Fibroblast of villous mesenchyme (primary cell): ENCODE results near the gene SLC35F4. TPM values are rescaled to one million over a fixed set of nuclear protein-coding genes. Genes with fewer than 3 reads are reported as not detected.

Experiments used
- DNase-seq: peaks from one replicate; pipeline ENCODE4 v3.0.0-alpha.2; 2010; ENCODE audit warnings: low read depth
- H3K4me3 ChIP-seq: 2 replicates; pipeline ENCODE4 v1.5.1; 2011; ENCODE audit warnings: low read depth, mild to moderate bottlenecking, low read length
- total RNA-seq: library from RNA; depleted of rRNA; stranded (reverse); fragments of >200 nt; gene quantifications from 2 replicates; pipeline ENCODE4 v1.2.3, GENCODE V29; 2012
- TF ChIP-seq, protein P1 (sequence below): IDR thresholded peaks from 2 replicates; pipeline ENCODE4 v1.5.1; 2012; ENCODE audit warnings: low read depth, mild to moderate bottlenecking, low read length; ENCODE audit not compliant: insufficient read depth

Gene SLC35F4
- total RNA-seq, 1 donor, result not detected

DNA sequence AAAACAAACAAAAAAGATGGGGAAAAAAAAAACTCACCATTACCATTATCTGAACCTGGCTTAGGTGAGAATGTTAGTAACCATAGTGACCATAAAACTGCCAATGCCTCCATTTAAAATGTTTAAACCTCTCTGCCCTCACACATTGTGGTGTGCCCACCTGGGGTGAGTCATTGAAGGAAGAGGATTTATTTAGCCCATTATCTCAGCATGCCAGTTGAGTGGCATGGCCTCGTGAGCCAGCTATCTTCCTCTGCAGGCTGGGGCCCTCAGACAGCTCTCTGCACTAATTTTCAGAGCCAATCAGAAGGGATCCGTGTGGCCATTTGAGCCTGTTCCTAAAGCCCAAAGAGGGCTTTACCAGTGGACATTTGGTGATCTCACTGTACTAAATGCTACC is 290.4 kb downstream of the SLC35F4 start:
- TF ChIP-seq, protein P1, sequence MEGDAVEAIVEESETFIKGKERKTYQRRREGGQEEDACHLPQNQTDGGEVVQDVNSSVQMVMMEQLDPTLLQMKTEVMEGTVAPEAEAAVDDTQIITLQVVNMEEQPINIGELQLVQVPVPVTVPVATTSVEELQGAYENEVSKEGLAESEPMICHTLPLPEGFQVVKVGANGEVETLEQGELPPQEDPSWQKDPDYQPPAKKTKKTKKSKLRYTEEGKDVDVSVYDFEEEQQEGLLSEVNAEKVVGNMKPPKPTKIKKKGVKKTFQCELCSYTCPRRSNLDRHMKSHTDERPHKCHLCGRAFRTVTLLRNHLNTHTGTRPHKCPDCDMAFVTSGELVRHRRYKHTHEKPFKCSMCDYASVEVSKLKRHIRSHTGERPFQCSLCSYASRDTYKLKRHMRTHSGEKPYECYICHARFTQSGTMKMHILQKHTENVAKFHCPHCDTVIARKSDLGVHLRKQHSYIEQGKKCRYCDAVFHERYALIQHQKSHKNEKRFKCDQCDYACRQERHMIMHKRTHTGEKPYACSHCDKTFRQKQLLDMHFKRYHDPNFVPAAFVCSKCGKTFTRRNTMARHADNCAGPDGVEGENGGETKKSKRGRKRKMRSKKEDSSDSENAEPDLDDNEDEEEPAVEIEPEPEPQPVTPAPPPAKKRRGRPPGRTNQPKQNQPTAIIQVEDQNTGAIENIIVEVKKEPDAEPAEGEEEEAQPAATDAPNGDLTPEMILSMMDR, result no peak
- DNase-seq, result no peak
- no peak overlapping the region for H3K4me3 ChIP-seq

DNA sequence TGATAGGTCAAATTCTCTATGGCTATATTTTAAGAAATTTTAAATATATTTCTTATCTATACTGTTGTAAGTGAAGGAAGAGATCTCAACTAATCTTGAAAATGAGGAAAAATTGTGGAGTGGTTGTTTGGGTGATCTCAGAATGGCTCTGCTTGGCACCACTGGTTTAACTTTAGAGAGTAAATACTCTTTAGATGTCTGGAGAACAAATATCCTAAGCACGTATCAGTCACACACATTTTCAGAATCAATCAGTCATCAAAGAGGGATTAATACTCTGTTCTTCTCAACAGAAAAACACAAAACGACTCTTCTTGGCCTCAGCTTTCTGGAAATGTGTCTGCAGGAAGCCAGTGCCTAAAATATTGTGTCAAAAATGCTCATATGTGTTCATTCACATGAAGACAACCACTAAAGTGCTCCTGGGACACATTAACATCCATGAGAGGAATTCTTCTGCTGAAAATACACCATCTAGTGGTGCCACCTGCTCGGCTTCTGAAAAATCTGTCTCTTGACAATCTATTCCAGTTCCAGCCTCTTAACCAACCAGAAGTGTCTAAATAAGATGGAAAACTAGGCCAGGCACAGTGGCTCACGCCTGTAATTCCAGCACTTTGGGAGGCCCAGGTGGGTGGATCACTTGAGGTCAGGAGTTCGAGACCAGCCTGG is 291.1 kb downstream of the SLC35F4 start:
- no peak overlapping the region for H3K4me3 ChIP-seq
- no peak for DNase-seq
- TF ChIP-seq, protein P1, result no peak

DNA sequence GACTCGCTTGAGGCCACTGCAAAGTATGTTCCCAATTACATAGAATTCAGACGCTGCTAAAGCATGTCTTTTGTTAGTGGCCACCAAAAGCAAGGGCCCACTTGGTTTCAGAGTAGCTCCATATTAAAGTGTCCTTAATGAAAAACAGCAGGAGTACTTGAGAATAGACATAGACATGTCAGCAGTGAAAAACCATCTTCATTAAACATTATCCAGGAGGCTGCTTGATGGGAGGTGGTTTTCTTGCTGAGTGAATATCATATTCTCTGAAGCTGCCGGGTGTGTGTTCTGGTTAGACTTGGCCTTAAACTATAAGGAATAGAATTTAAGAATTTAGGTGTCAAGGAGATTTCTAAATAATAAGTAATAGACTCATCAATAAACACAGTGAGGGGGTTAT is 292.7 kb downstream of the SLC35F4 start:
- TF ChIP-seq, protein P1, result no peak
- no peak for DNase-seq
- no peak overlapping the region for H3K4me3 ChIP-seq

DNA sequence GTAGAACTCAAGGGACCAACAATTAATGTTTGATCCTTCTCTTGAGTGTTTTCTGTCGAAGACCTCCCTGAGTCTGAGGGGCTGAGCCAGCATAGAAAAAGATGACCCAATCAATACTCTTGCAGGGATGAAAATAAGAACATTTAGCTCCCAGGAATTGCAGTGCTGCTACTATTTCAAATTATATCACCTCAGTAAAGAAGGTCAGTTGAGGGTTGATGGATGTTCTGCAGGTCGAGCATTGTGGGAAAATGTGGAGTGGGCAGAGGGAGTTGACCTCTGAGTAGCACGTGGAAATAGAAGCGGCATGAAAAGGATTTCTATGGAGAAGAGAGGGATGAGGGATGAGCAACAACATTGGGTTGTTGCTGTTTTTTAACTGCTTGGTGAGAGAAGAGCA is 297.3 kb downstream of the SLC35F4 start:
- H3K4me3 ChIP-seq, result no peak overlapping the region
- DNase-seq, result no peak
- TF ChIP-seq, protein P1, result no peak

DNA sequence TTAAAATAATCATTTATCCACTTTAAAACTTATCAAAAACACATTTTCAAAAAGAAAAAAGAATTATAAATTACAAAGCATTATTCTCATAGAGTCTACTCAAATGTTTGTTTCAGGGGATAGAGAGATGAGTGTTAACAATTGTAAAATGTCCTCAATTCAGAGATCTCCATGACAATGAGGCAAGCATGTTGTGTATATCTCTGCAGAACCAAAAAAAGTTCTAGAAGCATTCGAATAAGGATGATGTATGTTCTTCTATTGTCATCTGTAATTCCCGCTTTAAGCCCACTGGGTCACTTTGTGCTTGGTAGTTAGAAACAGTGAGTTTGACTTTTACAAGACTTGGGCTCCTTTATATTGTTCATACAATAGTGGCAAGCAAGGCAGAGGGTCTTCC is 298.7 kb downstream of the SLC35F4 start:
- TF ChIP-seq, protein P1, result no peak
- no peak for DNase-seq
- no peak overlapping the region for H3K4me3 ChIP-seq

- TF ChIP-seq, protein P1, result no peak
- DNase-seq, result no peak
- no peak overlapping the region for H3K4me3 ChIP-seq
These were observed 305.2 kb downstream of the SLC35F4 start for GRCh38 chr14:57560681-57561080.

- TF ChIP-seq, protein P1, result no peak
- no peak overlapping the region for H3K4me3 ChIP-seq
- DNase-seq, result no peak
These were observed 306.3 kb downstream of the SLC35F4 start for GRCh38 chr14:57559576-57559975.
